HL-60 (cell line): ENCODE measurements around the gene B4GALT6.

Experiments
- DNase-seq, 2 experiments: peaks; one replicate each; pipeline ENCODE4 v3.0.0-alpha.2; 2010 to 2020; ENCODE audit warnings: low read depth in 1 of 2, low spot score in 1 of 2
- H3K27ac ChIP-seq: fragments of 250-450 bp; sonication (Bioruptor Pico); replicated peaks from 2 replicates; pipeline ENCODE4 v1.5.1; 2020; ENCODE audit warnings: mild to moderate bottlenecking, moderate library complexity
- H3K27me3 ChIP-seq: fragments of 250-450 bp; sonication (Bioruptor Pico); 2 replicates; pipeline ENCODE4 v1.5.1; 2021; ENCODE audit warnings: mild to moderate bottlenecking, moderate library complexity; ENCODE audit not compliant: insufficient read depth, poor library complexity, severe bottlenecking
- H3K4me3 ChIP-seq: replicated peaks from 2 replicates; pipeline ENCODE4 v1.5.1; 2011; ENCODE audit warnings: mild to moderate bottlenecking, control low read depth, low read length; ENCODE audit not compliant: insufficient read depth
- GABPA ChIP-seq: IDR thresholded peaks from 2 replicates; pipeline ENCODE4 v1.6.1; 2012; ENCODE audit warnings: low read depth
- POLR2AphosphoS5 ChIP-seq: IDR thresholded peaks from 2 replicates; pipeline ENCODE4 v1.6.1; 2012; ENCODE audit warnings: low read depth
- SPI1 ChIP-seq: IDR thresholded peaks from 2 replicates; pipeline ENCODE4 v1.6.1; 2012; ENCODE audit warnings: low read depth, mild to moderate bottlenecking, borderline replicate concordance
- TF ChIP-seq, protein P1 (sequence below): IDR thresholded peaks from 2 replicates; pipeline ENCODE4 v1.6.1; 2012; ENCODE audit warnings: low read depth; ENCODE audit not compliant: insufficient replicate concordance
- TF ChIP-seq, protein P2 (sequence below): IDR thresholded peaks from one replicate; pipeline ENCODE4 v1.5.1; 2011; ENCODE audit warnings: low read length, control low read depth, inconsistent platforms; ENCODE audit not compliant: insufficient read depth

The B4GALT6 gene

GRCh38 chr18:31591628-31592027 lies 92.8 kb downstream of the B4GALT6 start, which contains the start of gene TTR:
Gene TTR, plus strand, starts transcription at chr18:31591877. Its CDS starts 26 bp downstream, at chr18:31591903.
- TF ChIP-seq SPI1 (no peak), GABPA (no peak), POLR2AphosphoS5 (no peak)
- TF ChIP-seq, protein P1, sequence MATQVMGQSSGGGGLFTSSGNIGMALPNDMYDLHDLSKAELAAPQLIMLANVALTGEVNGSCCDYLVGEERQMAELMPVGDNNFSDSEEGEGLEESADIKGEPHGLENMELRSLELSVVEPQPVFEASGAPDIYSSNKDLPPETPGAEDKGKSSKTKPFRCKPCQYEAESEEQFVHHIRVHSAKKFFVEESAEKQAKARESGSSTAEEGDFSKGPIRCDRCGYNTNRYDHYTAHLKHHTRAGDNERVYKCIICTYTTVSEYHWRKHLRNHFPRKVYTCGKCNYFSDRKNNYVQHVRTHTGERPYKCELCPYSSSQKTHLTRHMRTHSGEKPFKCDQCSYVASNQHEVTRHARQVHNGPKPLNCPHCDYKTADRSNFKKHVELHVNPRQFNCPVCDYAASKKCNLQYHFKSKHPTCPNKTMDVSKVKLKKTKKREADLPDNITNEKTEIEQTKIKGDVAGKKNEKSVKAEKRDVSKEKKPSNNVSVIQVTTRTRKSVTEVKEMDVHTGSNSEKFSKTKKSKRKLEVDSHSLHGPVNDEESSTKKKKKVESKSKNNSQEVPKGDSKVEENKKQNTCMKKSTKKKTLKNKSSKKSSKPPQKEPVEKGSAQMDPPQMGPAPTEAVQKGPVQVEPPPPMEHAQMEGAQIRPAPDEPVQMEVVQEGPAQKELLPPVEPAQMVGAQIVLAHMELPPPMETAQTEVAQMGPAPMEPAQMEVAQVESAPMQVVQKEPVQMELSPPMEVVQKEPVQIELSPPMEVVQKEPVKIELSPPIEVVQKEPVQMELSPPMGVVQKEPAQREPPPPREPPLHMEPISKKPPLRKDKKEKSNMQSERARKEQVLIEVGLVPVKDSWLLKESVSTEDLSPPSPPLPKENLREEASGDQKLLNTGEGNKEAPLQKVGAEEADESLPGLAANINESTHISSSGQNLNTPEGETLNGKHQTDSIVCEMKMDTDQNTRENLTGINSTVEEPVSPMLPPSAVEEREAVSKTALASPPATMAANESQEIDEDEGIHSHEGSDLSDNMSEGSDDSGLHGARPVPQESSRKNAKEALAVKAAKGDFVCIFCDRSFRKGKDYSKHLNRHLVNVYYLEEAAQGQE = no peak
- TF ChIP-seq, protein P2, sequence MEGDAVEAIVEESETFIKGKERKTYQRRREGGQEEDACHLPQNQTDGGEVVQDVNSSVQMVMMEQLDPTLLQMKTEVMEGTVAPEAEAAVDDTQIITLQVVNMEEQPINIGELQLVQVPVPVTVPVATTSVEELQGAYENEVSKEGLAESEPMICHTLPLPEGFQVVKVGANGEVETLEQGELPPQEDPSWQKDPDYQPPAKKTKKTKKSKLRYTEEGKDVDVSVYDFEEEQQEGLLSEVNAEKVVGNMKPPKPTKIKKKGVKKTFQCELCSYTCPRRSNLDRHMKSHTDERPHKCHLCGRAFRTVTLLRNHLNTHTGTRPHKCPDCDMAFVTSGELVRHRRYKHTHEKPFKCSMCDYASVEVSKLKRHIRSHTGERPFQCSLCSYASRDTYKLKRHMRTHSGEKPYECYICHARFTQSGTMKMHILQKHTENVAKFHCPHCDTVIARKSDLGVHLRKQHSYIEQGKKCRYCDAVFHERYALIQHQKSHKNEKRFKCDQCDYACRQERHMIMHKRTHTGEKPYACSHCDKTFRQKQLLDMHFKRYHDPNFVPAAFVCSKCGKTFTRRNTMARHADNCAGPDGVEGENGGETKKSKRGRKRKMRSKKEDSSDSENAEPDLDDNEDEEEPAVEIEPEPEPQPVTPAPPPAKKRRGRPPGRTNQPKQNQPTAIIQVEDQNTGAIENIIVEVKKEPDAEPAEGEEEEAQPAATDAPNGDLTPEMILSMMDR = no peak
- Histone ChIP-seq H3K27ac (no peak within 1 kb of the TSS), H3K27me3 (peaks cover 3% of the 10 kb centered on the region), H3K4me3 (no peak within 1 kb of the TSS)
- DNase-seq = no peak

DNA sequence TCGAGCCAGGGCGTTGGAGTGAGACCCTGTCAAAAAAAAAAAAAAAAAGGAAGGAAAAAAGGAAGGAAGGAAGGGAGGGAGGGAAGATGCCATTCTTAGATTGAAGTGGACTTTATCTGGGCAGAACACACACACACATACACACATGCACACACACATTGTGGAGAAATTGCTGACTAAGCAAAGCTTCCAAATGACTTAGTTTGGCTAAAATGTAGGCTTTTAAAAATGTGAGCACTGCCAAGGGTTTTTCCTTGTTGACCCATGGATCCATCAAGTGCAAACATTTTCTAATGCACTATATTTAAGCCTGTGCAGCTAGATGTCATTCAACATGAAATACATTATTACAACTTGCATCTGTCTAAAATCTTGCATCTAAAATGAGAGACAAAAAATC lies 93.3 kb downstream of the B4GALT6 start:
- TF ChIP-seq SPI1 (no peak), GABPA (no peak), POLR2AphosphoS5 (no peak)
- TF ChIP-seq, protein P2 = no peak
- TF ChIP-seq, protein P1 = no peak
- no peak for DNase-seq
- no peak overlapping the region for H3K27ac ChIP-seq

DNA sequence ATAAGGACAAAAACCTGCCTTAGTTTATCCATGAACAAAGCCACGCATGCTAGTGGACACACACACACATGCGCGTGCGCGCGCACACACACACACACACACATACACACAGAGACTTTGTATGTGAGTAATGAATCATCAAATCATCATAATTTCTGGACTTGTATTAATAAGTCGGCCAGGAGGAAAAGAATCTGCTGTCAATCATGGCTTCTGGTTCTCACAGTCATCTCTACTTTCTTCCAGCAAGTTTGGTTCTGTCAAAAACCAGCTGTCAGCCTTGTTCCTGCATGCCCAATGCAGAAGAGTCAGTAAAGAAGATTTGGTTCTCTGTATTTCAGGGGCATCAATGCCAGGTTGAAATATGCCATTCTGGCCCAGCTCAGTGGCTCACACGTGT lies 93.8 kb downstream of the B4GALT6 start:
- Histone ChIP-seq H3K4me3 (no peak overlapping the region), H3K27ac (no peak overlapping the region), H3K27me3 (peaks cover 3% of the 10 kb centered on the region)
- TF ChIP-seq POLR2AphosphoS5 = no peak
- no peak for TF ChIP-seq GABPA
- TF ChIP-seq, protein P2 = no peak
- TF ChIP-seq, protein P1 = no peak
- TF ChIP-seq SPI1 = no peak
- no peak for DNase-seq

More for the DNA sequence above, 93.3 kb downstream of the B4GALT6 start:
- Histone ChIP-seq H3K4me3 (no peak overlapping the region), H3K27me3 (peaks cover 3% of the 10 kb centered on the region)
